HG03342 (cell line): ENCODE data around the gene USP13.

Experiments used
- ATAC-seq: cut with Tn5 transposase; IDR thresholded peaks from one replicate; pipeline ENCODE4 v1.9.1; 2021; ENCODE audit warnings: mild to moderate bottlenecking, moderate library complexity; ENCODE audit not compliant: unreplicated experiment

The USP13 gene

DNA sequence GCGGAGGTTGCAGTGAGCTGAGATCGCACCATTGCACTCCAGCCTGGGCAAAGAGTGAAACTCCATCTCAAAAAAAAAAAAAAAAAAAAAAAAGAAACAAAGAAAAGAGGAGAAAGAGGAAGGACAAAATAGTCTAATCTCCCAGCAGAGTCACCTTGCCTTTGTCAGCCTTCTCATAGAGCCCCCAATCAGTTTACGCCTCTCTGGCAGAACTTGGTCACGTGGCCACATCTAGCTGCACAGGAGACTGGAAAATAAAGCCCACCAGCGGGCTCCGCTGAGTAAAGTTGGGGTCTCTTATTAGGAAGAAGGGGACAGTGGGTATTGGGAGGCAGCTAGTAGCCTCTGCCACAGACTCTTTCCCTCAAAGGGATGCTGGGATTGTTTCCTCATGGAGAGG is 41.9 kb downstream of the USP13 start:
- no peak for ATAC-seq

DNA sequence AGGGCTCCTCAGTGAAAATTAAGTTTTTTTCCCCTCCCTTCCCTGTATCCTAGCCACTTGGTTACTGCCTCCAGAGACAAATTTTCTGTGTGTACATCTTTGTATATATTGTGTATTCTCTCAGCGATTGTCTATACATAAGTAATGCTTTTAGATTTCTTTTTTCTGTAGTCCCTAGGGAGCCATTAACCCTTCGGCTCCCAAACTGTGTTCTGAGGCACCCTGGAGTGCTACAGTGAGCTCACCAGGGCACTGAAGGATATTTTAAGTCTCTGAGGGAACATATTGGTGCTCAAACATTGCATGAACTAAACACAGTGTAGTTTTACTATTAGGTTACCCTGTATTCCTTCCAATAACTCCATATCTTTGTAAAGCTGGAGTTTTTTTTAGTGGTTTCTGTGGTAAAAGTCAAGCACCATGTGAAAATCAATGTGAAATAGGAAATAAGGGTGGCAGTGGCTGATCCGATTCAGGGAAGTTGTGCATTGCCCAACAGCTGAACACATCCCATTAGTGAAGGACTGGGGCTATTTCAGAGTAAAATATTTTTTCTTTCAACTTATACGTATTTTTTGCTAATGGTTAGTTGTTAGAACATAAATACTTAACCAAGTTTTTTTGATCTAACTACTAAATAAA is 43.0 kb downstream of the USP13 start:
- no peak for ATAC-seq

DNA sequence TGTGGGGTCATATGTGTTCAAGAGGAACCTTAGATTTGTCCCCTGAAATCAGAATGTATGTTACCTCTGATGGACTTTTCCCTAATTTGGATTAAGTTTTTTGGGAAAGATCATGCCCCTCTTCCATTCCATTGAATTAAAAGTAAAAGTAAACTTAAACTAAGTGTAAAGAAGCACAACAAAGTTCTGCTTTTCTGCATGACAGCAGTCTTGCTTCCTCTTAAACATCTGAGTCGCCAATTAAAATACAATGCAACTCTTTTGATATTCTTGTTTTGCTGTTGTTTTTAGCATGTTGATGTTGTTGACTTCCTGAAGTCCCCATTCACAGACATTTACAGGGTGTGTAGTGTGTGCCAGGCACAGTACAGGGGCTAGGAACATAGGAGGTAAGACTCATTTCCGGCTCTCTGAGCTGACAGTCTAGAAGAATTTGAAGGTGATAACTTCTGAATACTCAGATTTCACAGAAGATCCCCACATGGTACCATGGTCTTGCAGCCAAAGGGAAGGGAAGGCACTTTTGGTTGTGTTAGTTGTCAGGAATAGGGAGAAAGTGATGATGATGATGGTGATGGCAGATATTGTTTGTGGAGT is 45.0 kb downstream of the USP13 start:
- ATAC-seq, result no peak

DNA sequence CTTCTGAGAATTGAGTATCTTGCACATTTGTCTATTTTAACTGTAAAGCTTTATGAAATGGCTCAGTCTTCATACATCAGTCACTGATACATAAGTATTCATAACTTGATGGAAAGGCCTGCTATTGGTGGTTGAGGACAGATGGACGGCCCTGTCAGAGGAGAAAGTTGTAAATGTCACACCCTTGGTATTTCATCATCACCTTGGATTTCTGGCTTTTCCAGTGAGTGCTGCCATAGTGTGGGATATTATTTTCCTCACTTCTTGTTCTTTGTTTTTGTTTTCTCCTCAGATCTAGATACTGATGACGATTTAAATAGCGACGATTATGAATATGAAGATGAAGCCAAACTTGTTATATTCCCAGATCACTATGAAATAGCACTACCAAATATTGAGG is 47.9 kb downstream of the USP13 start:
- ATAC-seq, result no peak

DNA sequence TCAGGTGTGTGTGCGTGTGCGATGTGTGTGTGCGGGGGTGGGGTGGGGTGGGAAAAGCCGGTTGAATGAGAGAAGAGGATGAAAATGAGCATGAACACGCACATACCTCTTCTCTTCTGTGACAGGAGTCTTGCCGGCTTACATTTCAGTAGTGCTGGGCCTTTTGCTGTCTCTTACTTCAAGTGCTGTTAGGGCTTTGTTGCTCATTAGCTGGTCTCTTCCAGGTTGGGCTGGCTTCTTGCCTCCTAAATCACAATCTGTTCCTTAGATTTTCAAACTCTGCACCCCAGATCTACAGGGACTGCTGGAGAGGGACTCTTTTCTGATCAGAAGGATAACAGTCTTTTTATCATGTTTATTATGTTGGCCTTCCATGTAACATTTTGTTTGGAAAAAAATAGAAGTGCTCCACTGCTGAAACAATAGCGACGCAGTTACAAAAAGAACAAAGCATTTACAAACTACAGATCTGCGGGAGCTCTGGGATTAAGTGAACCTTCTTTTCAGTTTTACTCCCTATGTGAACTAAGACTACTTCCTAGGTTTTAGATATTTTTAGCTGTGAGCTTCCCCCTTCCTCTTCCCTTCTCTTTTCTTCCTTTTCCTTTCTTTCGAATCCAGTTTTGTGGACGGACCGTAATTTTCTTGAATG is 48.5 kb downstream of the USP13 start:
- no peak for ATAC-seq

DNA sequence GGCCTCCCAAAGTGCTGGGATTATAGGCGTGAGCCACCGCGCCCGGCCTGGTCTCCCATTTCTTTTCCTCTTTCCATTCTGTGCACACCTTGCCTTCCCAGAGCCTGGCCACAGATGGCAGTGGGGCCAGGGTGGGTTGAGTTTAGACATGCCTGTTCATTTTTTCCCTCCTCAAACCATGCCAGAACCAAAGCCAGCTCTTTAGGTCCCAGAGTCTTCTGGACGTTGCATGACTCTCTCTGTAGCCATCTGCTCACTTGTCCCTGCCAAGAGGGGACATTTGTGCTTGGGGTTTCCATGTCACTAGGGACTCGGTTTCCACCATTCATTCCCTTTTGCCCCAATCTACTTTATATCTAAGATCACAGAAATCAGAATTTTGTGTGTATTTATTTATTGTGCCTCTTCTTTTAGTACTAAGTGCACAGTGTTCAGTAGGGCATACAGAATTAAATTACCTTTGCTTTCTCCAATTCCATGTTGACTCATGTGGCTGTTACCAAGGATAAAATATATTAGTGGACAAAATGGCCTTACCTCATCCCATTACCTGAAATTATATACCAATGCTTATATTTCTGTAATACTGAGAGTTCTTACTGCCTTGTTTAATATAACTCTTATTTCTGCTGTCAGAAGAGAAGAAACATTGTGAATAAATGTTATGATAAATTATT is 49.6 kb downstream of the USP13 start:
- no peak for ATAC-seq

DNA sequence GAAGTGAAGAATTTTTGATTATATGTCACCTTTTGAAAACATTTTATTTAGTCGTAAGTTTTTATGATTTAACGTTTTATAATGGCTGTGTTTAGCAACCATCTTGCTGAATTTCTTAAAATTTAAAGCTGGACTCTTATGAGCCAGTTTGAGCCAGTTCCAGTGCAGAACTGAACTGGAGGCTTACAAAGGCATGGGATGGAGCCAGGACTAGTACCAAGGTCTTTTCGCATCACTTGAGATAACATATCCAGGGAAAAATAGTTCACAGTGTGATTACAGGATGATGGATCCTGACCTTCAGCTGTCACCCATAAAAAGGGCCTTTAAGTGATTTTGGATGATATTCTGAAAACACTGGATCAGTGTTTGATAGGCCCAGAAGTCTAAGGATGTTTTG is 51.0 kb downstream of the USP13 start:
- no peak for ATAC-seq

DNA sequence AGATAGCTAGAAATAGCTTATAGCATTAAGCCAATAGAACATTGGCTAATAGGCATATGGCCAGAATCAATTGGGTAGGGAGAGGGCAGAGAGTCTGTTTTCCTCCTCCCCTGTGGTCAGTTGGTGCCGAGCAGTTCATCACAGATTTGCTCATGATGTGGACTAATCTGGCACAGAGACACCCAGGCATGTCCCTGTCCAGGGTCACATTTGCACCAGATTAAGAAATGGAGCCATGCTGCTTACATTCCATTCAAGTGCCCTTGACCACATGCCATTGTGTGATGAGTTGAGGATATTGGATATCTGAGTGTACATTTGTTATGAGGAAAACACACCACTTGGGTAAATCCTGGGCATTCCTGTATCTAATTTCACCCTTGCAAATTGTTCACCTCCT is 53.4 kb downstream of the USP13 start:
- no peak for ATAC-seq

DNA sequence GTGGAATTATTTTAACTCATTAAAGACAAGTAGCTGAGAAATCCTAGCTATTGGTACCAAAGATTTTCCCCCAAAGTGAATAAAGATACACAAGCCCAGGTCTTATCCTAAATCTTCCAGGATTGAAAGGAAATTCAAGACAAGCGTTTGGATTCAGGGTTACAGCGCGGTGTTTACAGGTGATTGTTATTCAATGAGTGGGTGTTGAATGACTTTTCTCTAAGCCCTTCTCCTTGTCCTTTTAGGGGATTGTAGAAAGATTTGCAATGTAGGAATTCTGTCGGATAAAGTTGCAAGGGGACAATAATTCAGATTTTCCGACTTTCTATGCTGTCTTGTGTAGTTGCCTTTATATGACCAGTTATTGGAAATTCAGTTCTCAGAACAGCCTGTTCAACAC is 57.2 kb downstream of the USP13 start:
- no peak for ATAC-seq

DNA sequence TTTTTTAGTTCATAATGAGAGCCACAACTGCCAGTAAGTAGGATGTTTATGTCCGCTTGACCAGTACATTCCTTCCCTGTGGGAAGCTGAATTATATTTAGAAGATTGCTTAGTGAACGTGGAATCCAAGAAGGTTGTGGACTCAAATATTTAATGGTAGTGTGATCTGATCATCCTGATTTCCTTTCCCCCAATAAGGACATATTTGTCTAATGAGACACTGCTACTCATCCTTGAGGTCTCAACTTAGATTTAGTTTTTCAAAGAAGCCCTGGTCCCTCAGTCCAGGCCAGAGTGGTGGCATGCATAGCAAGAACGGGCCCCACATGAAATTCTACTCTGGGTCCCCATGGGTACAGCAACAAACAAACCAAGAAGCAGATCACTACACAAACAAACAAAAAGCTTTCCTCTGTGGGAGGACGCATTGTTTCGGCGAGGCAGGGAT is 60.8 kb downstream of the USP13 start:
- no peak for ATAC-seq

DNA sequence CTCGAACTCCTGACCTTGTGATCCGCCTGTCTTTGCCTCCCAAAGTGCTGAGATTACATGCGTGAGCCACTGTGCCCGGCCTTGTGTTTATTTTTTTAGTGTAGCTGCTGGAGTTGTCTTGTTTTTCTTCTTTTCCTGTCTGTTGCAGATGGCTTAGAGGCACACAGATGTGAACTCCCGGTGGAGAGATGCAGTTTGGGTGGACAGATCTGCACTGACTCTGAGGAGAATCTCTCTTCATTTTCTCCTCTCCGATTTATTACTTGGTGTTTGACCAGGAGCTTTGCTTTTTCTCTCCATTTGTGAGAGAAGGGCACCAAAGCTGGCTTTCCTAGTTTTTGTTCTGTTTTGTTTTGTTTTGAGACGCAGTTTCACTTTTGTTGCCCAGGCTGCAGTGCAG is 62.7 kb downstream of the USP13 start:
- no peak for ATAC-seq

DNA sequence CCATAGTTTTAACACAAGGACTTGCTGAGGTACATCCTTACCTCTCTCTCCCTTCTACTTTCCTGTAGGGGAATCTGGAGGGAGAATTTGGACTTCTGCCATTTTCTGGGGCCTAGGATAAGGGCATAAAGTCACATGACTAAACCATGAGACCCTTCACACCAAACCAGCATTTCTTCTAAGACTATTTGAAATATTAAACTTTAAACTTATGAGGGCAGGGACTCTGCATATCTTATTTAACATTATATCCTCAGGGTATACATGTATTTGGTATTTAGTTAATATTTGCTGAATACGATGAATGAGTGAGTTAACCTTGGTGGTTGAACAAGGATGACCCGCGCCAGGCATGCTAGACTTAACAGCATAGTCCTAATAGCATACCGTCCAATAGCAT is 63.4 kb downstream of the USP13 start:
- ATAC-seq, result no peak

DNA sequence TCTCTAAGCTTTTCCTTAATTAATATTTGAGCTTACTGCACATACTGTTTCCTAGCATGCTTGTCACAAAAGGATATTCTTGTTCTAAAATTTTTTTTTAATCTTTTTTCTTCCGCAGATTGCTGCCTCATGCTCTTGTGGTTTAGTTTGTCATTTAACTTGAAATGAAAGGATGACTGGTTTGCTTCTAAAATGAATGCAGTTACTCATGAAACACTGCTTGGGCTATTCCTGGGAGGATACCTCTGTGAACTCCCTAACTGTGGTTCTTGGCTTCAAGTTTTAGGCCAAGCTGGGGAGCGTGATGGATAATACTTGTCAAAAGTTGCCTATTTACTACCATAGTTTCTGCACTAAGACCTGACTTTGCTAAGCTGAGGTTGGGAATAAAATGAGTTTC is 64.0 kb downstream of the USP13 start:
- ATAC-seq, result peak; percentile 71

DNA sequence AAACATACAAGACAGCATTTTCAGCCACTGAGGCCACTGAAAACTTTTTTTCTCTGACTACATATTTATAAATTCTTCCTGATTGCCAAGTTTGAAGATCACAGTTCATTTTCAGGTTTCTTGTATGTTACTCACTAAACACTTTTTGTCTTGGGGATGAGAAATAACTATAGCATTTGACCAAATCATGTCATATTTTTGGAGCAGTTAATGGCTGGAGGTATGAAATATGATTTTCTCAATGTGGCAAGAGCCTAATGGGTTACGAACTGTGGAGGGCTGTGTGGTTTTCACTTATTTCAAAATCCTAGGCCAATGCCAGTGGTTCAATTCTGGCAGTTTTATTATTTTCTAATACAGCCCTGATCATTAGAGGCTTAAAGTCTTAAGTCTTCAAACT is 64.4 kb downstream of the USP13 start:
- no peak for ATAC-seq

DNA sequence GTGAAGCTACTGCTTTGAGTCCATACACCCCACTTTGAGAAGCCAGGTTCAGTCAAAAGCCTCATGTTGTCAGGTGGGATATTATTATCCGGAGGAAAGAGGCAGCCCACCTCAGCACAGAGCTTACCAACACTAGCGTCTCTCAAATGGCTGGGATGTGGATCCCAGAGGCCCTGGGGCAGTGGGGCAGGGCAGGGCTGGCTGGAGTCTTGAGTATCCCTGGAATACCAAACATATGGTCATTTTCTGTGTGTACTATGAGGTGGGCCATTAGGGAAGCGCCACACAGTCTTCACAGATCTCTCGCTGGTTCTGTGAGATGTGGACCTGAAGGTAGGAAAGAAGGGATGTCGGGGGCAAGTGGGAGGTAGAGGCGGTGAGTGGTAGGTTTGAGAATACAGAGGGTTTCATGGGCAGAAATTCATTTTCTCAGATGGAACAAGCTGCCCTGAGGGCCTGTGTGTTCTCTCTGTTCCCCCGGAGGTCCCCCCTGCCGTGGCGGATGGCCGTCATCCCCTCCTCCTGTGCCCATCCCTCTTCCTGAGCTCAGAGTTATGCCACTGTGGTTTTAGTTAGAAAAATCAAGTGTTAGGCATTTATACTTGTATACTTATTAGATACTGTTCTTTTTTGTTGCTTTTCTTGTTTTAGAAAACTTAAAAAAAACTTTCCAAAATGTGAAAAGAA is 66.4 kb downstream of the USP13 start:
- no peak for ATAC-seq

DNA sequence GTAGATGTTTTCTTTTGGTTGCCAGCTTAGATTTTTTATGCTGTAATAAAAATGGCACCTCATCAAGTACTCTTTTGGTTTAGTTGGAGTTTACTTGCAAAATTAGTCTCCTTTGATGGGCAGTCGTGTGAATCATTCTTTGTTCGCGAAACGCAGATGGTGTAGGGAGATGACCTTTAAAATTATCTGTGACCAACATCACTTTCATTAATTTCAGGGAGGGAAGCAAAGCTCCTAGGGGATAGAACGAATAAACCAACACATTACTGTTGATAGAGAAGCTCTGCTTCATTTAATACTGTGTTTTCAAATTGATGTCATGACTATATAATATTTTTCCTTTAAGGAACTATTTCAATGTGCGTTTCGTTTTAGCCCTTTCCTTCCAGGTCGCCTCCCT is 67.4 kb downstream of the USP13 start:
- no peak for ATAC-seq

DNA sequence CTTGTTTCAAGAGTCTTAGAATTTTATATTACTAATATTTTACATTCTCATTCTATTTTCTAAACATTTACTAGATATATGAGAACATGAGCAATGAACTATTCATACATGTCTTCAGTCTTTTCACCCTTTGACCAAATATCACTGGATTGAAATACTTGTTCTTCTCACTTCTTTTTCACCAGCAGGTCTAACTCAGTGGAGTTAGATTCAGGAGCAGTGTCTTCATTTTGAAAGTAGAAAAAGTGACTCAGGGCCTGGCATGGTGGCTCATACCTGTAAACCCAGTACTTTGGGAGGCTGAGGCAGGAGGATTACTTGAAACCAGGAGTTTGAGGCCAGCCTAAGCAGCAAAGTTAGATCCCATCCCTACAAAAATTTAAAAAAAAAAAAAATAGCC is 70.8 kb downstream of the USP13 start:
- ATAC-seq, result no peak

DNA sequence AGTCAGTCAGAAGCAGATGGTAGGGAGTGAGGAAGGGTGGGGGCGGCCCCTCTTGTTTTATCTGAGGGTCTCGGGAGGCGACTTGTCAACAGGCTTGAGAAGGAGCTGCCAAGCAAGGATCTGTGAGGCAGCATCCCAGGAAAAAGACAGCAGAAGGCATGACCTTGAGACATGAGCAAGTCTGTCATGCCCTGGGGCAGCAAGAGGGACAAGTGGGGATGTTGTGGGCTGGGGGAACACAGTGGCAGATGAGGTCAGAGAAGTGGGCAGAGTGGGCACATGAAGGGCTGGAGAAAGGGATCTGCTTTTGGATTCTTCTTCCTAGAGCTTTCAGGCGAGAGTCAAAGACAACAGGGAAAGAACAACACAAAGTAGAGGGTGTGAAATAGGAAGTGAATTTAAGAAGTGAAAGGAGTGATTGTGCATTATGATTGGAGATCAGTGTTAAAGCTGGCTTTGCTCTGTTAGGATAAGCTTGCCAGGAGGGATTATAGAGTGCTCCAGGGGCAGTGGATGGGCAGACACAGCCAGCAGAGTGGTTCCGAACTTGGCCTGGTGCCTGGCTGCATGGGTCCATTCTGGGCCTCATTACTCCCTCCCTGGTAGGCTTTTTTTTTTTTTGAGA is 73.3 kb downstream of the USP13 start:
- peak; percentile 52 for ATAC-seq

DNA sequence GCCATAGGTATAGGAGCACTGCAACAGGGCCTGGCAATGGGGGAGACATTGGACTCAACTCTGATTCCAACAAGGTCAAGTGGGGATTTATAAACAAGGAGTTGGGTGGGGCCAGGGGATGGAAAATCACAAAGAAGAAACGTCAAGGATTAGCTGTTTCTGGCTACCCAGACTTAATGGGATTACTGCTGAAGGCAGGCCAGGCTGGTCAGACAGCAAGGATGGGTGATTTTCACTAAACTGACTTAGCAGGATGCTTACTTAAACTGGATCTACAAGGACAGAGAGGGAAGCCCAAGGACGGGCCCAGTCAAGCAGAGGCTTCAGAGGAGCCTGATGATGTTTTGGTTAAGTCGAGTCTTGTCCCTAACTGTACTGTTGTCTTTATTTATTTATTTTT is 76.2 kb downstream of the USP13 start:
- ATAC-seq, result no peak

DNA sequence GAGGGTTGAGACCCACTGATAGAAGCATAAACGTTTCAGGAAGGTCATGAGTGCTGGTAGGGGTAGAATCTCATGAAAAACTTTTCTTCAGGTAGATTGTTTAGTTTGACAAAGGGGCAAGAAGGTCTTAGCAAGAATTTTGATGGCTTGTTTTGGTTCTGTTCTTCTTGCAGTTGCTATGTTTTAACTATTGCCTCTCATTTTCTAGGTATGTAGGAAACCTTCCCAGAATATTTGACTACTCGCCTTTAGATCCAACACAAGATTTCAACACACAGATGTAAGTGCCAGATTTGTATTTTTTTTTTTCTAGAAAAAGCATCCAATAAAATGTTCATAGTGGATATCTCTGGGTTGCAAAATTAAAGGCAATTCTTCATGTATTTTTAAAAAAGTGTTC is 77.1 kb downstream of the USP13 start:
- ATAC-seq, result no peak

DNA sequence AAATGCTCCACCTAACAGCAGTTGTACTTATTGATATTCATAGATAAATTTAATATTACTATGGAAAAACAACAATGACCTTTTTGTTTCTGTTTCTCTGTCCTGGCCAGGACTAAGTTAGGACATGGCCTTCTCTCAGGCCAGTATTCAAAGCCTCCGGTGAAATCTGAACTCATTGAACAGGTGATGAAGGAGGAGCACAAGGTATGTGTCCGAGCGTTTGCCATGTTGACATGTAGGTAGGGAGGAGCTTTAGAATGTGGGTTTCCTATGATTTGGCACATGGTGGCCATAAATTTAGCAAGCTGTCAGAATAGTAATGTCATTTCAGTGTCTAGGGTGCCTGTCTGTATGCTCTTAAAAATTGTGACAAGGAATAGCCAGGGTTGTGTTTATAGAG is 77.7 kb downstream of the USP13 start:
- ATAC-seq, result no peak
